DND-41 (cell line): ENCODE data around the gene CCL3.

Experiments used
- CTCF ChIP-seq: IDR thresholded peaks from 2 replicates; pipeline ENCODE4 v1.5.1; 2012; ENCODE audit warnings: borderline replicate concordance, low read length, moderate library complexity, mild to moderate bottlenecking; ENCODE audit not compliant: poor library complexity, severe bottlenecking; ENCODE audit errors: extremely low read depth
- EZH2 ChIP-seq: IDR thresholded peaks from 3 replicates; pipeline ENCODE4 v1.6.1; 2012; ENCODE audit warnings: borderline replicate concordance, low read depth, mild to moderate bottlenecking, moderate library complexity, low read length, inconsistent platforms; ENCODE audit not compliant: severe bottlenecking

- TF ChIP-seq EZH2: no peak
- TF ChIP-seq CTCF: no peak
Measured at GRCh38 chr17:36089339-36089865, 541 bp downstream of the CCL3 start.
